ENCODE data around the gene HMGCS2. TPM values are rescaled to one million over a fixed set of nuclear protein-coding genes. Genes with fewer than 3 reads are reported as not detected.

The HMGCS2 gene
- polyA plus RNA-seq, 1 of the 3 experiments (the other 2 are of a cell fraction), result not detected

GRCh38 chr1:119818181-119818580, 49.5 kb upstream of the HMGCS2 start:
- no peaks in the 10 kb centered on the region for H4K20me1 ChIP-seq (ENCODE audit: insufficient read depth)
- no peaks in the 10 kb centered on the region for H3K9me2 ChIP-seq
- H3K9me3 ChIP-seq, result no peaks in the 10 kb centered on the region
- no peaks in the 10 kb centered on the region for H3F3A ChIP-seq (replicated peaks; ENCODE audit: insufficient read depth)
- POLR2A ChIA-PET, result no interaction called here
- no peak overlapping the region for H3K4me3 ChIP-seq (ENCODE audit: low read depth in 2 of 2, low read length in 1 of 2)
- 0 out of 4 replicates have a peak, but pooled peaks cover 0 to 6% of the 10 kb centered on the region in 2 experiments for H3K4me1 ChIP-seq (ENCODE audit: control insufficient read depth in 1 of 2, insufficient read depth in 2 of 2, low read depth in 1 of 2, low read length in 1 of 2)
- H3K27me3 ChIP-seq (ENCODE audit: insufficient read depth), result no peaks in the 10 kb centered on the region; the same call in 1 of the 2 replicates
- H3K27ac ChIP-seq (ENCODE audit: low read depth in 2 of 2, low read length in 1 of 2), result no peak overlapping the region
- WGBS (ENCODE audit: low lambda C conversion rate), result 69% methylated on average over 2 of the region's 2 CpGs
- no peaks in the 10 kb centered on the region for H3K36me3 ChIP-seq (replicated peaks in 1 of 2; ENCODE audit: control insufficient read depth in 1 of 2, insufficient read depth in 2 of 2, low read length in 1 of 2)
- no peak overlapping the region for H2AFZ ChIP-seq (ENCODE audit: low read depth)
- no peak overlapping the region for H3K9ac ChIP-seq
- TF ChIP-seq FOSL2 (IDR thresholded peaks at IDR 0.05; ENCODE audit: borderline replicate concordance, low read depth), result no peak
- TF ChIP-seq EP300 (IDR thresholded peaks at IDR 0.05; ENCODE audit: borderline replicate concordance in 1 of 2, low read depth in 1 of 2, low read length in 1 of 2), result no peak
- TF ChIP-seq ELF1 (IDR thresholded peaks at IDR 0.05), result no peak
- no peak for TF ChIP-seq RAD21 (IDR thresholded peaks at IDR 0.05; ENCODE audit: low read length)
- TF ChIP-seq PBX3 (IDR thresholded peaks at IDR 0.05), result no peak
- no peak for TF ChIP-seq SIN3A (IDR thresholded peaks at IDR 0.05; ENCODE audit: borderline replicate concordance, low read depth, low read length)
- TF ChIP-seq NFIC (IDR thresholded peaks at IDR 0.05; ENCODE audit: borderline replicate concordance), result no peak
- TF ChIP-seq GABPA (IDR thresholded peaks at IDR 0.05; ENCODE audit: low read depth), result no peak
- no peak for TF ChIP-seq FOXM1 (IDR thresholded peaks at IDR 0.05; ENCODE audit: low read depth)
- TF ChIP-seq TCF12 (IDR thresholded peaks at IDR 0.05), result no peak
- TF ChIP-seq USF2 (IDR thresholded peaks at IDR 0.05; ENCODE audit: borderline replicate concordance, low read depth, low read length), result no peak
- no peak for TF ChIP-seq NRF1 (IDR thresholded peaks at IDR 0.05; ENCODE audit: low read depth, low read length)
- TF ChIP-seq CHD2 (IDR thresholded peaks at IDR 0.05; ENCODE audit: low read length, partially characterized antibody), result no peak
- no peak for TF ChIP-seq CTCF (IDR thresholded peaks at IDR 0.05)
- no peak for TF ChIP-seq FOXJ3 (CRISPR knock-in tag; IDR thresholded peaks at IDR 0.05)
- no peak for TF ChIP-seq YY1 (IDR thresholded peaks at IDR 0.05; ENCODE audit: low read depth)
- no peaks in the 10 kb centered on the region for H3K79me2 ChIP-seq (ENCODE audit: insufficient read depth)
- DNase-seq, result no peak
- CTCF ChIA-PET, result interaction anchor here (1.5 to 3.3 kb wide), 3 partner anchors 9 to 74 kb away, joined by 3 to 23 read pairs (median 4); no protein-coding TSS in a partner anchor
- H3K4me2 ChIP-seq, result no peak overlapping the region

All from SK-N-SH (cell line).